HG03025 (cell line): ENCODE results near the gene STMN3.
"Not testable (repeated sequence)": the region's sequence is repeated elsewhere in the genome, so short reads cannot be mapped to it uniquely, and the experiment has no call there.

Experiments
- ATAC-seq: cut with Tn5 transposase; IDR thresholded peaks from one replicate; pipeline ENCODE4 v1.9.1; 2021; ENCODE audit warnings: mild to moderate bottlenecking, moderate library complexity; ENCODE audit not compliant: unreplicated experiment, low FRiP score

STMN3 gene

DNA sequence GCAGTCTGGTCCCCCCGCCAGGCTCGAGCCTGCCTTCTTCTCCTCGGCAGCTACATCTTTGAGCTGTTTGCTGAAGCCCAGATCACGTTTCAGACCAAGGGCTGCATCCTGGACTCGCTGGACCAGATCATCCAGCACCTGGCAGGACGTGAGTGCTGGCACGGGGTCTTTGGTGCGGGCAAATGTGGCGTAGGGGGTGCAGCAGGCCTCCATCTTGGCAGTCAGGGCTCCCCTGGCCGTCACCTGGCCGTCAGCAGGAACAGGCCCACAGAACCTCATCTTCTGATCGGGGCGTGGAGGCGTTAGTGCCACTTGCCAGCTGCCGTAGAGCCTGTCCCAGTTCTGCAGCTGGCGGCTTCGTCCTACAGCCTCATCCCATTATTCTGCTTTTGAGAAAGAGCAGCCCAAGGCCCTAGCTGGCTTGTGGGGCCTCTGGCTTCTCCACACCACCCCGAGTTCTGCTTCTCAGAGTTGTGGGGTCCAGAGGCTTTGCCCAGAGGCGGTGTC is 26.6 kb upstream of the STMN3 start:
- ATAC-seq, result no peak

DNA sequence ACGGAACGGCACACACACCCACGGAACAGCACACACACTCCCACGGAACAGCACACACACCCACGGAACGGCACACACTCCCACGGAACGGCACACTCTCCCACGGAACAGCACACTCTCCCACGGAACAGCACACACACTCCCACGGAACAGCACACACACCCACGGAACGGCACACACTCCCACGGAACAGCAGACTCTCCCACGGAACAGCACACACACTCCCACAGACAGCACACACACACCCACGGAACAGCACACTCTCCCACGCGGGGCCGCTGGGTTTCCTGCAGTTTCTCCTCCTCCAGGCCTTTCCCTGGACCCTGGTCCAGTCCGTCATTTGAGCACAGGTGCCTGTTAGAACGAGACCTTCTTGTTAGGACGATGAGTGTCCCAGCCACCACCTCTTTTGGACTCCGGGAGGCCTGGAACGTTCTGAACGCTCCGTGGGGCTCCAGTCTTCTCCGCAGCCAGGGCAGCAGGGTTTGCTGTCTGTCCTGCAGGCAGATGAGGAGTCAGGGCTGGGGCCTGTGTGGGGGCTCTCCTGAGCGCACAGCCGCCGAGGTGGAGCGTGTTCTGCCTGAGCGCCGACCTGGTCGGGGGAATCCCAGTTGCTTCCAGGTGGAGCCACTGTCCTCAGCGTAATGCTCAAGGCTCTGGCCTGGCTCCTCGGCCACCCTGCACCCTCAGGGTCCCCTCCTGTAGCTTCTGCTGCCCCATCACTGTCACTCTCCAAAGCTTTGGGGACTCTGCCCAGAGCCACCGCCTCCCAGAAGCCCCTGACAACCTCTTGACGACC is 25.6 kb upstream of the STMN3 start:
- ATAC-seq, result no peak

DNA sequence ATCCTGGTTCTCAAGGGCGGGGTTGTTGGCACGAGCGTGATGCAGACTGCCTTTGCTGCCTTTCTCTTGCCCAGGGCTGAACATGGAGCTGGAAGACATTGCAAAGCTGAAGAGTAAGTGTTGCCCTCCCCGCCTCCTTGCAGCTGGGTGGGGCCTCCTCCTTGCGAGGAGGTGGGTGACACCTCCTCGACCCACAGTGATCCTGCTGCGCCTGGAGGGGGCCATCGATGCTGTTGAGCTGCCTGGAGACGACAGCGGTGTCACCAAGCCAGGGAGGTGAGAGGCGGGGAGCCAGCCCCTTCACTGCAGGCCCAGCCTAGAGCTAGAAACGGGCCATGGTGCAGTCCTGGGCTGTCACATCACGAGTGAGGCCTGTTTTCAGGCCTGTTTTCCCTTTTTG is 24.8 kb upstream of the STMN3 start:
- ATAC-seq, result no peak

DNA sequence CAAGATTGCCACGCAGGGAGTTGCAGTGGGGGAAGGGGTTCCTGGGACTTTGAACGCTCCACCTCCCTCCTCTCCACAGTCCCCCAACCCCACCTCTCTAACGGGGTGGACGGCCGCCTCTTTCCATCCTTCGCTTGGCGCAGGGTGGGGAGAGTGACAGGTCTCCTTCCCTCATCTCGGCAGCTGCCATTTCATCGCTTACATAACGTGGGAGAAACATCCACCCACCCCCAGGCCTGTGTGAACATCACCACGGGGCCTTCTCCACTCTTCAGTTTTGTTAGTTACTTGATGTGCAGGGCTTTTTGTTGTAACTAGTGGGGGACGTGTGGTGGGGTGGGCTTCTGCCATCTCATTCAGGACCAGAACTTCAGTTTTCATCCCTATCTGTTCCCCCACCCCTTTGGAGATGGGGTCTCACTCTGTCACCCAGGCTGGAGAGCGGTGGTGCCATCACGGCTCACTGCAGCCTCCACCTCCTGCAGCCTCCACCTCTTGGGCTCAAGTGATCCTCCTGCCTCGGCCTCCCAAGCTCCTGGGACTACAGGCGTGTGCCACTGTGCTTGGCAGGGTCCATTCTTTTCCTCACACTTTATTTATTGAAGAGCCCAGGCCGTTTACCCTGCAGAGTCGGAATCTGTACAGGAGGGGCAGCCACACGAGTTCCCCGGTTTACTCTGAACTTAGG is 22.6 kb upstream of the STMN3 start:
- ATAC-seq, result no peak

DNA sequence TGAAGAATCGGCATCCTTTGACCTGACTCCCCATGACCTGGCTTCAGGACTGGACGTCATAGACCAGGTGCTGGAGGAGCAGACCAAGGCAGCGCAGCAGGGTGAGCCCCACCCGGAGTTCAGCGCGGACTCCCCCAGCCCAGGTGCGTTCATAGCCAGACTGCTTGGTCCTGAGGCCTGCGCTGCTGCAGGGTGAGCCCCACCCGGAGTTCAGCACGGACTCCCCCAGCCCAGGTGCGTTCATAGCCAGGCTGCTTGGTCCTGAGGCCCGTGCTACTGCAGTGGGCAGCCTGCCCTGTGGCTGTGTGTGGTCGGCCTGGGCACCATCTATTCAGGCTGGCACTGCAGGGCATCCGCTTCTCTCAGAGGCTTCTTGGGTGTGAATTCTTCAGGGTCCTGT is 20.7 kb upstream of the STMN3 start:
- no peak for ATAC-seq

DNA sequence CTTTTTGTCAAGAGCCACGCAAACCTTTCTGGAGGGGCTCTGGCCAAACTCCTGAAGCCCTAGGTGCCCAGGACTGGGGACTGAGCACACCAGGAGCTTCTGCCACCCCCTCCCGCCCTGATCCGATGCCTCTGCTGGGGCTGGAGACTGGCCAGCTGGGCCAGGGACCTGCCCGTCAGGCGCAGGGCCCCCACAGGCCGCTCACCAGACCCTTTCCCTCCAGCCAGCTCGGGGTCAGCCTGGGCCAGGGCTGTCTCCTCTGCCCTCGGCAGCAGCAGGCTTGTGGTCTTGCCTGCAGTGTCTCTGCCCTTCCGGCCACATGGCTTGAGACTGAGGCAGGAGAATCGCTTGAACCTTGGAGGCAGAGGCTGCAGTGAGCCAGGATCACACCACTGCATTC is 19.4 kb upstream of the STMN3 start:
- ATAC-seq, result no peak

DNA sequence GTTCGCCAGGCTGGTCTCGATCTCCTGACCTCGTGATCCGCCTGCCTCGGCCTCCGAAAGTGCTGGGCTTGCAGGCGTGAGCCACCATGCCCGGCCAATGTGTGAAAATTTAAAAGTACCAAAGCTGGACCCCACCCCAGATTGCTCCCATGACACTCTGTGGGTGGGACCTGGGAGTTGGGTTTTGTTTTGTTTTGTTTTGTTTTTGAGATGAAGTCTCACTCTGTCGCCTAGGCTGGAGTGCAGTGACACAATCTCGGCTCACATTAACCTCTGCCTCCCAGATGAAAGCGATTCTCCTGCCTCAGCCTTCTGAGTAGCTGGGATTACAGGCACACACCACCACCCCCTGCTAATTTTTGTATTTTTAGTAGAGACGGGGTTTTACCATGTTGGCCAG is 18.5 kb upstream of the STMN3 start:
- ATAC-seq, result not testable (repeated sequence)

DNA sequence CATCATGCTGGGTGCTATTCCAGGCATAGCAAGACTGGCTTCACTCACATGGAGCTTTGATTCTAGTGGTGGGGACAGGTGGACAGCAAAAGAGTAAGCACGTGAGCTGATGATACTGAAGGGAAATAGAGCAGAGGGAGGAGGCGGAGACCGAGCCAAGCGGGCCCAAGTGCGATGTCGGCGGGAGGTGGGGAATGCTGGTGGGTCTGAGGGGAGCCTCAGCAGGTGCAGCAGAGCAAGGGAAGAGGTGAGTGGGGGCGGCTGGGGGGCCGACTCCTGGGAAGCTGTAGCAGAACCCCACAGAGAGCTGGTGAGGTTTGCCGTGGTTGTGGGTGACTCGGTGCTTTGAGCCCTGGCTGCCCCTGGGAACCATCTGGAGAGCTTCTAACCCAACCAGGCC is 15.1 kb upstream of the STMN3 start:
- ATAC-seq, result no peak

DNA sequence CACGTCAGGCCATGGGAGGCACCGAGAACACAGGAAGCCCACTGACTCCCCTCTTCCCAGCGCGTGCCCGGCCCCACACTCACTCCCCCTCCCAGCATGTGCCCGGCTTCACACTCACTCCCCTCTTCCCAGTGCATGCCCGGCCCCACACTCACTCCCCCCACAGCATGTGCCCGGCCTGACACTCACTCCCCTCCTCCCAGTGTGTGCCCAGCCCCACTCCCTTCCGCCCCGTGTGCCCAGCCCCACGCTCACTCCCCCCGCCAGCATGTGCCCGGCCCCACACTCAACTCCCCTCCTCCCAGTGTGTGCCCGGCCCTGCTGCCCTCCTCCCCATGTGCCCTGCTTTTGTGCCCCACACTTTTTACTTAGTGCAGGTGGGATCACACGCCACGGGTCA is 14.6 kb upstream of the STMN3 start:
- no peak for ATAC-seq

DNA sequence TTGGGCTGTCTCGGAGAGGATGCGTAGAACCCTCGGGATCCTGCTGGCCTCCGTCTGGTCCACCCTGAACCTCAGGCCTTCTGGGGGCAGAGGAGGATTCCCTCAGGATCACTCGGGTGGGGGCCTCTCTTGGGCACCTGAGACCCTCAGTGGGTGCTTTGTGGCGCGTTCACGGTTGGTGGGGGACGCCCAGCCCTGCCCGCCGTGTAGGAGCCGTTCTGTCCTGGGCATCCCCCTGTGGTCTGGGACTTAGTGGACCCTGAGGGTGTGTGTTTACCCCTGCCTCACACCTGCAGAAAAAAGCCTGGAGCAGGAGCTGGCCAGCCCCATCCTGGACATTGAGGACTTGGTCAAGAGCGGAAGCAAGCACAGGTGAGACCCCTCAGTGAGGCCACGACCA is 12.5 kb upstream of the STMN3 start:
- no peak for ATAC-seq

DNA sequence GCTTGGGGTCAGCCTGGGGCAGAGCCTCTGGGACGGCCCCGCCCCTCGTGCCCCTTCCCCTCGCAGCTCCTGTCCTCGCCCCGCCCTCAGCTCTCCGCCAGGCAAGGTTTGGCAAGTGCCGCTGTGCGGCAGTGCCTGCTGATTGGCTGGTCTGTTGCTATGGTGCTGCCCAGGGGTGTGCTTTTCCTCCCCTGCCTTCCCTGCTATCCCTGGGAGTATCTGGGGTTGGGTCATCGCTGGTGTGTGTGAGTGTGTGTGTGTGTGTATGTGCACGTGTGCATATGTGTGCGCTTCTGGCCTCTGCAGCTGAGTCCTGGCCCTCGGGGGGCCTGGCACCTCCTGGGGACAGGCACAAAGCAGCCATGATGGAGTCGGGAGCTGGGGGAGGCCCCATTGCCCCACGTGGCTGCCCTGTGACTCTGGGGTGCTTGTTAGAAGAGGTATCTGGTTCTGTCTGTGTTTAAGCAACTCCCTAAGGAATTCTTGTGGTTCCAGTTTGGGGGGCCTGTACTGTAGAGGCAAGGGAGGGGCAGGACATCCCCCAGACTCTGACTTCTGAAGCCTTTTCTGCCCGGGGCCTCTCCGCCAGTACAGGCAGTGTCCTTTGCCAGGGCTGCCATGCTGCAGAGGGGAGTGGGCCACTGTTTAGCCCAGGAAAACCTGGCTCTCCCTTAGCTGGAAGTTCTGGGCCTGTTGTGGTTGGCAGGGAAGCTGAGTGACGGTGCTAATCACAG is 11.8 kb upstream of the STMN3 start:
- ATAC-seq, result no peak

DNA sequence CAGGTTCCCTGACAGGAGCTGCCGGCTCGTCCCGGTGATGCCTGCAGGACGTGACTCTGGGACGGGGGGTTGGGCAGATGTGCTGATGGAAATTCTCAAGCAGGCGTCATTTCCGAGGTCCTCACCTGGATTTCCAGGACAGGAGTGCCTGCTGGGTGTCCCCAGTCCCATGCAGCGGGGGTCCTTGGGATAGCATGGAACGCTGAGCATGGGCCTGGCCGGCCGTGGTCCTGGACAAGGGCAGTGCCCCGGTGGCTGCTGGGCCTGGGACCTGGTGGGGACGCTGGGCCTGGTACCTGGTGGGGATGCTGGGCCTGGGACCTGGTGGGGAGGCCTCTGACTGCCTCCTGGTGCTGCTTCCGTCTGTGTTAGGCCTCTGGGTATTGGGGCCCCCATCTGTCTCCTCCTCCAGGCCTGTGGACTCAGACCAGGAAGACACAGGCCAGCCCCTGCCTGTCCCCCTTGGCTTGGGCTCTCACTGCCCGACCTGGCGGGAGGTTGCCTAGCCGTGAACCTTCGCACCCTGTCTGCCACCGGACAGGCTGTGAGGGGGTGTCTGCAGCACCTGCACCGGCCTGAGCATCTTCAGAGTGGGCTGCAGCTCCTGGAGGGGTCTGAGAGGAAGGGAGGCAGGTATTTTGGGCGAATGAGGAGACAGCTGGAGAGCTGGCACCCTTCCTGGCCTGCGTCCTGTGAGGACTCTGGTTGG is 11.1 kb upstream of the STMN3 start:
- no peak for ATAC-seq

DNA sequence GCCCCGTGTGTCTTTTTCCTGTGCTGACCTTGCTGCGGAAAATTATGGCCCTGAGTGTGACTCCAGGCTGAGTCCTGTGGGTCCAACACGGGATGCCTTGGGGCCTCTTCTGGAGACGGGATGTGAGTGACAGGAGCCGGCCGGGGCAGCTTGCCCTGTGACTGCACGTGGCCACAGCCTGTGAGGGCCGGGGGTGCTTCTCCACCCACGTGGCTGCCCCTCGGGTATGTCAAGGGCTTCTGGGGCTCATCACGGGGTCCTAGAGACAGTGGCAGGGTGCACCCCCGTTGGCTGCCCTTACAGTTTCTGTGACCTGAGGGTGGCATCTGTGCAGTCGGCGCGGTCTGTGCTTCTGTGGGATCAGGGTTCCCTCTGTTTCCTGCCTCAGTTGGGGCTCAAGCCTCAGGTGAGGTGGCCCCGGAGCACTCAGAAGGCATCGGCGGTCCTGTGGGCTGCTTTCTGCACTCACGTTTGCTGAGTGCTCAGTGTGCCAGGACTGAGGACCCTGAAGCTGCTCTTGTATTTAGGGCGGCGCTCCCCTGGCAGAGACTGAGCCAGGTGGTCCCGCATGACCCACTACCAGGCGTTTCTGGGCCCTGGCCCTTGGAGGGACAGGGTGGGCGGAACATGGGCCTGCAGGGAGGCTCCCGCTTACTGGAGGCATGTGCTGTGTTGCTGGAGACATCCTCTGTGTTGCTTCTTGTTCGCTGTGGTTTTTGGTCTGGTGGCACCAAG is 10.3 kb upstream of the STMN3 start:
- no peak for ATAC-seq

DNA sequence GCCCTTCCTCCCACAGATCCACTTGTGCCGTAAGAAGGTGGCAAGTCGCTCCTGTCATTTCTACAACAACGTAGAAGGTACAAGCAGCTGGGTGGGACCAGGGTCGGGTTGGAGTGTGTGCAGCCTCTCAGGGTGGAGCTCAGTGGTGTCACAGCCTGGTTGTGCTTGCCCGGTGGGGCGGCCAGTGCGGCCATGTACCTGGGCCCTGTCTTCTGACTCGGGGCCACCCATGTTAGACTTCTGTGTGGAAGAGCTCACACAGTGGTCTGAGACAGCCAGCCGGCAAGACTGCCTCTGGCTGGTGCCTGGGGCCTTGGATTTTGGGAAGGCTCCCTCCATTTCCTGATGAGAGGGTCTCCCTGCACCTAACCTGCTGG is 9.6 kb upstream of the STMN3 start:
- ATAC-seq, result no peak

DNA sequence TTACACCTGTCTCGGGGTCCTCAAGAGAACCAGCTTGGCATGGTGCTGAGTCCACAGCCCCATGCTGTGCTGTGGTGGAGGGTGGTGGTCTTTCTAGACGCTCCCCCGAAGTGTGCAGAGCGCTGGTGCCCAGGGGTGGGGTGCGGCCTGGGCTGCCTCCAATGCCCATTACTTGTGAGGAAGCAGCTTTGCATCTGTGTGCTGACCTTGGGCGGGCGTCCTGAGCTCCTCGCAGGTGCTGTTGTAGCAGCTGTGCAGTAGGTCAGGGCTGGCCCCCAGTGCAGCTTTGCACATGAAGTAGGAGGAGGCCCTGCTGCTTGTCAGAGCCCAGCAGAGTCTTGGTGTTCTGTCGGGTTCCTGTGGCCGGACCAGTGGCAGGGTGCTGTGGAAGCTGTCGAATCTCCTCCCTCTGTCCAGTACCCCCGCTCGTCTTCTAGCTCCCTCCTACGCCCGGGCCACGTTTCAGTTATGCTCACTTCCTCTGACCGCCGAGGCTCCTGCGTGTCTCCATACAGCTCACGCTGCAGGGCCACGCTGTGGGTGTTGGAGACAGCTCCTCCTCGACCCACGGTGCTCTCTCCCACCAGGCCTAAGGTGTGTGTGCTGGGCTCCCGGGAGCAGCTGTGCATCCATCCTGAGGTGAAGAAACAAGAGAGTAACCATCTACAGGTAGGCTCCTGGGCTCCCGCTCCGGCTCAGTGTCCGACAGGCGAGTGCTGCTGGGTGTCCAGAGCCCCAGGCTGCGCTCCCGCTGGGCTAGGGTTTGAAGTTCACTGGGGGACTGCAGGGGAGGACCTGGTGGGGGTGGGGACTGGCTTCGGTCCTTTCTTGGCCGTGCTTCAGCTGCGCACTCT is 9.0 kb upstream of the STMN3 start:
- ATAC-seq, result no peak

DNA sequence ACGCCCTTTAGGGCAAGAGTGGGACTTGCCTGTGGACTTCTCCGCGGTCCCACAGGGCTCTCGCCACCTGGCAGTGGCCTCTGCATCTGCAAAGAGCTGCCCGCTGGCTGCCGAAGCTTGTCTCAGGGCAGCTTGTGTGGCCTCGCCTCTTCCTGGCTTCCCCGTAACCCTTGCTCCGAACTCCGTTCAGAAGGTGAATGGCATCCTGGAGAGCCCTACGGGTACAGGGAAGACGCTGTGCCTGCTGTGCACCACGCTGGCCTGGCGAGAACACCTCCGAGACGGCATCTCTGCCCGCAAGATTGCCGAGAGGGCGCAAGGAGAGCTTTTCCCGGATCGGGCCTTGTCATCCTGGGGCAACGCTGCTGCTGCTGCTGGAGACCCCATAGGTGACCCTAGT is 7.9 kb upstream of the STMN3 start:
- ATAC-seq, result no peak

DNA sequence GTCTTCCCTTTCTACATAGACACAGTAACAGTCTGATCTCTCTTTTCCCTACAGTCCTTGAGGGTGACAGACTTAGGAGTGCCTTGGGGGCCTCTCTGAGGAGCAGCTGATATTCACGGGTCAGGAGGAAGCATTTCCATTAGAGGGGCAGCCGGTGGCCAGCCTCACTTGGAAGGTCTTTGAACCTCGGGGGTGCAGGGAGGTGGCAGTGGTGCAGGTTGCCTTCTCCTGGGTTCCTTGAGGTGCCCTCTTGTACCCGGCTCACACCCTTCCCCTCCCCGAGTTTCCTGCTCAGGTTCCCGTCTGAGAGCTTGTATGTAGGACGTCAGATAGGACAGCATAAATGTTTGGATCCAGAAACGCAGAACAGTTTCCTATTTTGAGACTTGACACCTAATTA is 7.4 kb upstream of the STMN3 start:
- ATAC-seq, result no peak

DNA sequence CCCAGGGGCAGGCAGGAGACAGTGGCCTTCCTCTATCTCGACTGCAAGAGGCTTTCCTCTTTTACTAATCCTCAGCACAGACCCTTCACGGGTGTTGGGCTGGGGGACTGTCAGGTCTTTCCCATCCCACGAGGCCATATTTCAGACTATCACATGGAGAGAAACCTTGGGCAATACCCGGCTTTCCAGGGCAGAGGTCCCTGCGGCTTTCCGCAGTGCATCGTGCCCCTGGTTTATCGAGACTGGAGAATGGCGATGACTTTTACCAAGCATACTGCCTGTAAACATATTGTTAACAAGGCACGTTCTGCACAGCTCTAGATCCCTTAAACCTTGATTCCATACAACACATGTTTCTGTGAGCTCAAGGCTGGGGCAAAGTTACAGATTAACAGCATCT is 7.0 kb upstream of the STMN3 start:
- ATAC-seq, result not testable (repeated sequence)

DNA sequence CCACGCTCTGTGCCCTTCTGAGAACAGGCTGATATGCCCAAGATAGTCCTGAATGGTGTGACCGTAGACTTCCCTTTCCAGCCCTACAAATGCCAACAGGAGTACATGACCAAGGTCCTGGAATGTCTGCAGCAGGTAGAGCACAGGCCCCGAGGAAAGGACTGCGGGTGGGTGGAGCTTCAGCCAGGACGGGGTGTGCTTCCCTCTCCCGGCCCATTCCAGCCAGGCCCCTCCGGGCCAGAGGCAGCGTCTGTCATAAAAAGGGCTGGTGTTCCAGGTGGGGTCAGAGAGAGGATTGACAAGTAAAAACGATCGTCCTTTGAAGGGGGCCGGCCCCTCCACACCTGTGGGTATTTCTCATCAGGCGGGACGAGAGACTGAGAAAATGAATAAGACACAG is 6.1 kb upstream of the STMN3 start:
- no peak for ATAC-seq
